Activated T-cell treated with anti-CD3 and anti-CD28 coated beads, Interleukin-2, amount 50 U/mL, for 1 hour (primary cell): Measurements from ENCODE around the gene ACTL9.
"Not testable (repeated sequence)": the region's sequence is repeated elsewhere in the genome, so short reads cannot be mapped to it uniquely, and the experiment has no call there.

ENCODE experiments used
- DNase-seq: peaks from one replicate; pipeline ENCODE4 v3.0.0-alpha.2; 2020

Gene ACTL9, protein sequence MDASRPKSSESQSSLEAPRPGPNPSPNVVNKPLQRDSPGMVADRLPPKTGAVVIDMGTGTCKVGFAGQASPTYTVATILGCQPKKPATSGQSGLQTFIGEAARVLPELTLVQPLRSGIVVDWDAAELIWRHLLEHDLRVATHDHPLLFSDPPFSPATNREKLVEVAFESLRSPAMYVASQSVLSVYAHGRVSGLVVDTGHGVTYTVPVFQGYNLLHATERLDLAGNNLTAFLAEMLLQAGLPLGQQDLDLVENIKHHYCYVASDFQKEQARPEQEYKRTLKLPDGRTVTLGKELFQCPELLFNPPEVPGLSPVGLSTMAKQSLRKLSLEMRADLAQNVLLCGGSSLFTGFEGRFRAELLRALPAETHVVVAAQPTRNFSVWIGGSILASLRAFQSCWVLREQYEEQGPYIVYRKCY

DNA sequence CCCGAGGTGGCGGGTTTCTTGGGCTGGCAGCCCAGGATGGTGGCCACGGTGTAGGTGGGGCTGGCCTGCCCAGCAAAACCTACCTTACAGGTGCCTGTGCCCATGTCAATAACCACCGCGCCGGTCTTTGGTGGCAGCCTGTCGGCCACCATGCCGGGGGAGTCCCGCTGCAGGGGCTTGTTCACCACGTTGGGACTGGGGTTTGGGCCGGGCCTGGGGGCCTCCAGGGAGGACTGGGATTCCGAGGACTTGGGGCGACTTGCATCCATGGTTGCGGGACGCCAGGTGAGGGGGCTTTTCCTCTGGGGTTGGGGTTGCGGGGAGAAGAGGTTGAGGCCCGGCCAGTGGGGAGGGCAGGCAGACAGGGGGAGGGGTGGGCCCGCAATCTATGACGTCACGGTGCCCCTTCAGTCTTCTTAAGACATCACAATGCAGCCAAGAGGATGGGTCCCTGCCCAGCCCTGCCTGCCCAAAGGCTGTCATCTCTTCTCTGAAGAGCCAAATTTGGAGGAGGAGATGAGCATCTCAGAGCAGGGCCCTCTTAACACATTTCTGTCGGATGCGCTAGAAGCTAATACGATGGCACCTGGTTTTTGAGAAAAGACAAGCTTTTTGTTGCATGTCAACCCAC, at the start of gene ACTL9:
Gene ACTL9 (minus strand): TSS at position 363 of the 631 bp plus-strand sequence. CDS start 94 bp downstream, at position 269.
- DNase-seq = no peak

DNA sequence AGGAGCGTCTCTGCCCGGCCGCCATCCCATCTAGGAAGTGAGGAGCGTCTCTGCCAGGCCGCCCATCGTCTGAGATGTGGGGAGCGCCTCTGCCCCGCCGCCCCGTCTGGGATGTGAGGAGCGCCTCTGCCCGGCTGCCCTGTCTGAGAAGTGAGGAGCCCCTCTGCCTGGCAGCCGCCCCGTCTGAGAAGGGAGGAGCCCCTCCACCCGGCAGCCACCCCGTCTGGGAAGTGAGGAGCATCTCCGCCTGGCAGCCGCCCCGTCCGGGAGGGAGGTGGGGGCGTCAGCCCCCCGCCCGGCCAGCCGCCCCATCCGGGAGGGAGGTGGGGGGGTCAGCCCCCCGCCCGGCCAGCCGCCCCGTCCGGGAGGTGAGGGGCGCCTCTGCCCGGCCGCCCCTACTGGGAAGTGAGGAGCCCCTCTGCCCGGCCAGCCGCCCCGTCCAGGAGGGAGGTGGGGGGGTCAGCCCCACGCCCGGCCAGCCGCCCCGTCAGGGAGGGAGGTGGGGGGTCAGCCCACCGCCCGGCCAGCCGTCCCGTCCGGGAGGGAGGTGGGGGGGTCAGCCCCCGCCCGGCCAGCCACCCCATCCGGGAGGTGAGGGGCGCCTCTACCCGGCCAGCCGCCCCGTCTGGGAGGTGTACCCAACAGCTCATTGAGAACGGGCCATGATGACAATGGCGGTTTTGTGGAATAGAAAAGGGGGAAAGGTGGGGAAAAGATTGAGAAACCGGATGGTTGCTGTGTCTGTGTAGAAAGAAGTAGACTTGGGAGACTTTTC, 40.9 kb upstream of the ACTL9 start:
- not testable (repeated sequence) for DNase-seq

- no peak for DNase-seq
These were observed 39.8 kb upstream of the ACTL9 start for GRCh38 chr19:8738377-8738776.

DNA sequence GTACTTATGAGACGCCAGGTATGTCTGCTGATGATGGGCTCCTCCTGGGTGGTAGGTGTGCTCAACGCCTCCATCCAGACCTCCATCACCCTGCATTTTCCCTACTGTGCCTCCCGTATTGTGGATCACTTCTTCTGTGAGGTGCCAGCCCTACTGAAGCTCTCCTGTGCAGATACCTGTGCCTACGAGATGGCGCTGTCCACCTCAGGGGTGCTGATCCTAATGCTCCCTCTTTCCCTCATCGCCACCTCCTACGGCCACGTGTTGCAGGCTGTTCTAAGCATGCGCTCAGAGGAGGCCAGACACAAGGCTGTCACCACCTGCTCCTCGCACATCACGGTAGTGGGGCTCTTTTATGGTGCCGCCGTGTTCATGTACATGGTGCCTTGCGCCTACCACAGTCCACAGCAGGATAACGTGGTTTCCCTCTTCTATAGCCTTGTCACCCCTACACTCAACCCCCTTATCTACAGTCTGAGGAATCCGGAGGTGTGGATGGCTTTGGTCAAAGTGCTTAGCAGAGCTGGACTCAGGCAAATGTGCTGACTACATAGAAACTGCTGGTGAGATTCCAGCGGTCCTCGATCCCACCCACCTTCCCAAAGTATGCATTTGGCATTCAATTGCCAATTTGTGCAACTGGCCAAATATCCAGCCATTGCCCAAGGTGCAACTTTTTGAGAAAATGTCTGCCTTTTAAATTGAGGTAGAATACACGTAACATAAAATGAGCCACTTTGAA, 33.0 kb upstream of the ACTL9 start:
- no peak for DNase-seq

- DNase-seq = no peak
These were observed 25.7 kb upstream of the ACTL9 start for GRCh38 chr19:8724276-8724675.

DNA sequence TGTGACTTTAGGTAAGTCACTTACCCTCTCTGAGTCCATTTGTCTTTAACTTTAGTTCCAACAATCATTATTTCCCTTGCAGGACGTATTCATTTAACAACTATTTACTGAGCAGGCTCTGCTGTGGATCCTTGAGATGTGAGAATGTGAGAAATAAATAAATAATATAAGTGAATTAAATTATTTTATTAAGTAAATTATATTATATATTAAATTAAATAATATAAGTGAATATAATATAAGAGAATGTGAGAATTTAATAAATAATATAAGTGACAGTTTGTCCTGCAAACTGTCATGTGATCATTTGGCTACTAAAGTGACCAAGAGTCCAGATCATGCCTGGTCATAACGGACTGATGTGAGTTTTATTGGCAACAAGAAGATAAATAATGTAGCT, 23.4 kb upstream of the ACTL9 start:
- no peak for DNase-seq

GRCh38 chr19:8721334-8721733, 22.7 kb upstream of the ACTL9 start, which contains the start of gene OR2Z1:
OR2Z1 (plus strand) TSS chr19:8721634; CDS start chr19:8731029, 9,395 bp downstream.
- no peak for DNase-seq

GRCh38 chr19:8710337-8710736, 11.7 kb upstream of the ACTL9 start:
- DNase-seq = not testable (repeated sequence)

DNA sequence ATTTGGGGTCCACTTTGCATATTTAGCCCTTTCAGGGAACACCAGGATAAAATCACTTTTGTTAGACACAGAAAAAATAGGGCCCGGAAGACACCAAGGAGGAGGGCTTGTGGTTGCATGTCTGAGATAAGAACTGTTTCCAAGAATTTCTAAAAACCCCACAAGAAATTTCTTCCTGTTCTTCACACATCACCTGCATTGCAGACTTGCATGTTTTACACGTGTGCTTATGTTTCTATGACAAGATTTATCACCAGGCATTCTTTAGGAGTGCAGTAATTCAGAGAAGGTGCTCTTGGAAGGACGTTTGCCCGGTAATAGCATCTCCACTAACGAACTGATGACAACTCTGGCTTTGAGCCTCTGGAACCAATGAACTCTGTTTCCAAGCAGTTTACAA, 7.1 kb upstream of the ACTL9 start:
- no peak for DNase-seq

DNA sequence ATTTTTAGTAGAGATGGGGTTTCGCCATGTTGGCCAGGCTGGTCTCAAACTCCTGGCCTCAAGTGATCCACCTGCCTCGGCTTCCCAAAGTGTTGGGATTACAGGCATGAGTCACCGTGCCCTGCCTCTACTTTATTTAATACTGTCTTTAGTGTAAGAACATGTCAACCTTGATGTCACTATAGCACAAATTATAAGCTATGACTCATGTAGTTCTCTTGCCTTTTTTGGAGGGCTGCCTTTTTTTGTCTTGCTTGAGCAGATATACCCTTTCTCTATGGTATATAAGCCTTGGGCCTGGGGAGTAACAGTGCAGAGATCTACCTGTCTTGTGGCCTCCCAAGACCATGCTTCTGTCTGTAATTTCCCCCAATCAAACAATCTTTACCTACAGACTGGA, 6.7 kb upstream of the ACTL9 start:
- DNase-seq = not testable (repeated sequence)

DNA sequence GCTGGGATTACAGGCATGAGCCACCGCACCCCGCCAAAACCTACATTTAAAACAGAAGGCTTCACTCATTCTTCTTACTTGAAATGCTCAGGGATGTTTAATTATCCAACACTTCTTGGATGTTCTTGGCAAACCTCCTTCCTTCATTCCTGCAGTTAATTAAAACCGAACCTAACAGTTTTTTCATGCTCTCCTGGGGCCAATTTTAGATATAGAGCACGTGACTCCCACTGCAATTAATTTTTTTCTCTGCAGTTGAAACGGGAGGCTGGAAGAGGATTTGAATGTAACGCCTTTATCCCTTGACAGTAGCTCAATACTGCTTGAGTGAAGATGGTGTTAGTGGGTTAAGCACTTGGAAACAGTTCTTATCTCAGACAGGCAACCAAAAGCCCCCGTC, 4.6 kb upstream of the ACTL9 start:
- DNase-seq = no peak

GRCh38 chr19:8702350-8702749, 3.8 kb upstream of the ACTL9 start:
- DNase-seq = no peak

- no peak for DNase-seq
These were observed 2.4 kb upstream of the ACTL9 start for GRCh38 chr19:8700956-8701355.

DNA sequence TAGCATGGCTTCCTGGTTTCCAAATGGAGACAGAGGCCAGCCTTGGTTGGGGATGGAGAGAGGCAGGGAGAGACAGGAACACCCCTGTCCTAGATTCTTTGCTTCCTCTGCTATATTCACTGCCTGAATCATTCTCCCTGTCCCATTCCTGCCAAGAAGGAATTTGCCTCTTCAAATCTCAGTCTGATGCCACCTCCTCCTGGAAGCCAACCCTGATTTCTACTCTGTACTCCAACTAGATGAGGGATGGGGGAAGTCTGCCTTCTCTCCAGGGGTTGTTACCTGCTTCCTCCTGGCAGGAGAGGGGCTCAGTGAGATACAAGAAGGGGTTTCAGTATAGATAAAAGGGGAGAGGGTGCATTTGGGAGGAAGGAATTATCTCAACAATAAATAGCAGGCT, 1.3 kb upstream of the ACTL9 start:
- DNase-seq = no peak

DNA sequence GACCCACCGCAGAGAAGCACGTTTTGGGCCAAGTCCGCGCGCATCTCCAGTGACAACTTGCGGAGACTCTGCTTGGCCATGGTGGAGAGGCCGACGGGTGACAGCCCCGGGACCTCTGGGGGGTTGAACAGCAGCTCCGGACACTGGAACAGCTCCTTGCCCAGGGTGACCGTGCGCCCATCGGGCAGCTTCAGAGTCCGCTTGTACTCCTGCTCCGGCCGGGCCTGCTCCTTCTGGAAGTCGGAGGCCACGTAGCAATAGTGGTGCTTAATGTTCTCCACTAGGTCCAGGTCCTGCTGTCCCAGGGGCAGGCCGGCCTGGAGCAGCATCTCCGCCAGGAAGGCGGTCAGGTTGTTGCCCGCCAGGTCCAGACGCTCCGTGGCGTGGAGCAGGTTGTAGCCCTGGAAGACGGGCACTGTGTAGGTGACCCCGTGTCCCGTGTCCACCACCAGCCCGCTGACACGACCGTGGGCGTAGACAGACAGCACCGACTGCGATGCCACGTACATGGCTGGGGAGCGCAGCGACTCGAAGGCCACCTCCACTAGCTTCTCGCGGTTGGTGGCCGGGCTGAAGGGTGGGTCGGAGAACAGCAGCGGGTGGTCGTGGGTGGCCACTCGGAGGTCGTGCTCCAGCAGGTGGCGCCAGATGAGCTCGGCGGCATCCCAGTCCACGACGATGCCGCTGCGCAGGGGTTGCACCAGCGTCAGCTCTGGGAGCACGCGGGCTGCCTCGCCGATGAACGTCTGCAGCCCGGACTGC, 743 bp downstream of the ACTL9 start:
- DNase-seq = no peak

GRCh38 chr19:8696993-8697392, 1.6 kb downstream of the ACTL9 start:
- DNase-seq = no peak

- no peak for DNase-seq
These were observed 2.7 kb downstream of the ACTL9 start for GRCh38 chr19:8695911-8696310.

GRCh38 chr19:8695501-8695900, 3.1 kb downstream of the ACTL9 start:
- no peak for DNase-seq

DNA sequence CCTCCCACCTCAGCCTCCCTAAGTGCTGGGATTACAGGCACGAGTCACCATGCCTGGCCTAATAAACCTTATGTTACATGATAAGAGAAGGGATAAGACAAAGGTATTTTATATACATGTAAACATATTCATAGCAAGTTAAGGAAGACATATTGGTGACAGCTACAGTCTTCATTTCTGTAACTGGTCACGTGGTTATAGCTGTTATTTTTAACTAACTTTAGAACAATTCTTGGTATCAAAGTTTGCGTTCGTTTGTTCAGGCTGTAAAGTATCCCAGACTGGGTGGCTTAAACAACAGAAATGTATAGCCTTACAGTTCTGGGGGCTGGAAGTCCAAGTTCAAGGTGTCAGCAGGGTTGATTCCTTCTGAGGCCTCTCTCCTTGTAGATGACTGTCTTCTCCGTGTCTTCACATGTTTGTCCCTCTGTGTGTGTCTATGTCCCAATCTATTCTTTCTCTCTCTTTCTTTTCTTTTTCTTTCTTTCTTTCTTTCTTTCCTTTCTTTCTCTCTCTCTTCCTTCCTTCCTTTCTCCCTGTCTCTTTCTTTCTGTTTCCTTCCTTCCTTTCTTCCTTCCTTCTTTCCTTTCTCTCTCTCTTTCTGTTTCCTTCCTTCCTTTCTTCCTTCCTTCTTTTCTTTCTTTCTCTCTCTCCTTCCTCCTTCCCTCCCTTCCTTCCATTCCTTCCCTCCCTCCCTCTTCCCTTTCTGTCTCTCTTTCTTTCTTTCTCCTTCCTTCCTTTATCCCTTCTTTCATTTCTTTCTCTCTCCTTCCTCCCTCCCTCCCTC, 7.6 kb downstream of the ACTL9 start:
- no peak for DNase-seq

DNA sequence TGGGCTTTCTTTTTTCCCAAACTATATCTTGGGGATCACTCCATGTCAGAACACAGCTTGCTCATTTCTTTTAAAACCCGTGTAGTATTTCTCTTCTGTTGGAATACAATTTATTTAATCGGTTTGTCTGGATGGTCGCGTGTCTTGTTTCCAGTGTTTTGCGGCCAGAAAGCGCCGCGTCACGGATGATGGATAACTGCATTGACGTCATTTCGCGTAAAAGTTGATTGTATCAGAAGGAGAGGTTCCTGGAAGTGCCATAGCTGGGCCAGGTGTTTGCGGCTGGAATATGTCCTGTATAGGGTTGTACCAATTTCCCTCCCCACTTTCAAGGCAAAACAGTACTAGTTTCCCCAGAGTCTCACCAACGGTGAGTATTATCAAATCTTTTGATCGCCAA, 9.7 kb downstream of the ACTL9 start:
- no peak for DNase-seq

DNA sequence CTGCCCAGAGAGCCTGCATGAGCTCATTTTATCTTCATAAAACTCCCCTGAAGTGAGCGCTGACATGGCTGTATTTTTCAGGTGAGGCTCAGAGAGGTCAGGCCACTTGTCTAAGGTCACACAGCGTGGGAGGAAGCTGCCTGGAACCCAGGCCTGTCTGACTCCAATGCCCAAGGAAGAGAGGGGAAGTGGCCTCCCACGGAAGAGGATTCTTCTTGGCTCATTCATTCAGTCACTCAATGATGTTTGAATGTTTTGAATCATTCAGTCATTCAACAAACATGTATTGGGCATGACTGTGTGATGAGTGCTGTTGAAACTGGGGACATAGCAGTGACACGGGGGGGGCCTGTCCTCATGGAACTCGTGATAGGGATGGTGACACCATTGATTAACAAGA, 12.0 kb downstream of the ACTL9 start:
- DNase-seq = no peak
